ENCODE measurements around the gene VPS13C.

The VPS13C gene

DNA sequence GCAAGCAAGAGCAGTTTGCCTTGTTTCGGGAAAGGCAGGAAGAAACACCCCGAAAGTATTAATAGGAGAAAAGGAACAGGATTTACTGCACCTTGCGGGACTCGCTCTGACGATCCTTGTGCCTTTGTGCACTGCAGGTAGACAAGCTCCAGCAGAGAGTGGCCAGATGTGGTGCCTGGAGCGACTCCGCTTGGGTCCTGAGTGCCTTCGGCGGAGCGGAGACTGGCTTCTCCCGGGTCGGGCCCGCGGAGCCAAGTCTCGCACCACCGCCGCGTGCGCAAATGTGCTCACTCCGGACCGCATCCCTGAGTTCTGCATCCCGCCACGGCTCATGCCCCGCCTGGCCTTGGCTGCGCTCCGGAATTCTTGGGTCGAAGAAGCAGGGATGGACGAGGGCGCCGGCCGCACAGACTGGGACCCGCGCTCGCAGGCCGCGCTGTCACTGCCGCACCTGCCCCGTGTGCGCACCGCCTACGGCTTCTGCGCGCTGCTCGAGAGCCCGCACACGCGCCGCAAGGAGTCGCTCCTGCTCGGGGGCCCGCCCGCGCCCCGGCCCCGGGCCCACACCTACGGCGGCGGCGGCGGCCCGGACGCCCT, 7.3 kb upstream of the VPS13C start:
- POLR2A ChIA-PET (ENCODE audit: low non-redundant PET) = no interaction called here
- H3K27ac ChIP-seq = no peak overlapping the region; the same call in 1 of the 2 replicates
- CTCF ChIA-PET = interaction anchor here (1.0 to 1.6 kb wide), 2 partner anchors 10 to 180 kb away, joined by 4 read pairs; no protein-coding TSS in a partner anchor
- TF ChIP-seq, protein P1, sequence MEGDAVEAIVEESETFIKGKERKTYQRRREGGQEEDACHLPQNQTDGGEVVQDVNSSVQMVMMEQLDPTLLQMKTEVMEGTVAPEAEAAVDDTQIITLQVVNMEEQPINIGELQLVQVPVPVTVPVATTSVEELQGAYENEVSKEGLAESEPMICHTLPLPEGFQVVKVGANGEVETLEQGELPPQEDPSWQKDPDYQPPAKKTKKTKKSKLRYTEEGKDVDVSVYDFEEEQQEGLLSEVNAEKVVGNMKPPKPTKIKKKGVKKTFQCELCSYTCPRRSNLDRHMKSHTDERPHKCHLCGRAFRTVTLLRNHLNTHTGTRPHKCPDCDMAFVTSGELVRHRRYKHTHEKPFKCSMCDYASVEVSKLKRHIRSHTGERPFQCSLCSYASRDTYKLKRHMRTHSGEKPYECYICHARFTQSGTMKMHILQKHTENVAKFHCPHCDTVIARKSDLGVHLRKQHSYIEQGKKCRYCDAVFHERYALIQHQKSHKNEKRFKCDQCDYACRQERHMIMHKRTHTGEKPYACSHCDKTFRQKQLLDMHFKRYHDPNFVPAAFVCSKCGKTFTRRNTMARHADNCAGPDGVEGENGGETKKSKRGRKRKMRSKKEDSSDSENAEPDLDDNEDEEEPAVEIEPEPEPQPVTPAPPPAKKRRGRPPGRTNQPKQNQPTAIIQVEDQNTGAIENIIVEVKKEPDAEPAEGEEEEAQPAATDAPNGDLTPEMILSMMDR (conservative IDR thresholded peaks at IDR 0.05; ENCODE audit: low read depth) = peak; percentile 26; the same call in 1 of the 2 replicates
- DNase-seq (ENCODE audit: low spot score) = no peak

DNA sequence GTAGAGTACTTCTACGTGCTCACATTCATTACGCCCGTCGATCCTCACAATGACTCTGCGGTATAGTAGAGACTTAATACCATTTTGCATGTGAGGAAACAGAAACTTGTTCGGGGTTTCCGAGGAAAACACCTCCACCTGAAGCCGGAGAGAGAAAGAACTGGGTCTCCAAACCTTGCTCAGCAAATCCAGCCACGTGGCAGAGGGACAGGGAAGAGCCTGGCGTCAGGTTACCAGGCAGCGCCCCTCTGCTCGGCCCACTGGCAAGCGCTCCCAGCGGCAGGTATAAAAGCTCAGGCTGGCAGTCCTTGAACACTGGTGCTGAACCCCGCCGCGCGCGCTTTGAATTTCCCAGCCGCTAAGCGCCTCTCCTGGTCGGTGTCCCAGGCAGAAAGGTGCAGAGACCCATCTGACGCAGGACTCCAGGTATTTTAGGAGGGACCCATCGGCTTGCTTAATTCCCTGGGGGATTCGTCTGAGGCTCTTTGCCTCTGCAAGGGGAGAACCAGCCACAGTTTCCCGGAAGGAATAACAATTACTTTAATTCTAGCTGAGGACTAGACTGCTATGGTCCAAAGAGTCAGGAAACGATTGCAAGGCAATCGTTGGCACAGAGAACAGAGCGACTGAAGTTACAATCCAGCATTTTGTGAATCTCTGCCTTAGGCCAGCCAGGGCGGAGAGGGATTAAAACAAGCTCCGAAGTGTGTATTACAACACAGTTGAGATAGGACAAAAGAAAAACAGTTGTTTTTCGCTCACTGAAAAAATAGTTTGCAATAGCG, 6.6 kb upstream of the VPS13C start, which contains the start of gene C2CD4A:
TSS of gene C2CD4A (plus strand) at position 315 of the 785 bp plus-strand sequence. CDS start 637 bp downstream, outside the sequence.
- H3K27ac ChIP-seq = peak within 1 kb of the TSS; percentile 27
- ChIA-PET CTCF (interaction anchor here (0.6 to 1.6 kb wide), 3 partner anchors 15 to 1619 kb away, joined by 3 to 4 read pairs (median 4); no protein-coding TSS in a partner anchor), POLR2A (ENCODE audit: low non-redundant PET) (no interaction called here)
- DNase-seq (ENCODE audit: low spot score) = peak; percentile 57
- TF ChIP-seq, protein P1 (conservative IDR thresholded peaks at IDR 0.05; ENCODE audit: low read depth) = peak; percentile 38

DNA sequence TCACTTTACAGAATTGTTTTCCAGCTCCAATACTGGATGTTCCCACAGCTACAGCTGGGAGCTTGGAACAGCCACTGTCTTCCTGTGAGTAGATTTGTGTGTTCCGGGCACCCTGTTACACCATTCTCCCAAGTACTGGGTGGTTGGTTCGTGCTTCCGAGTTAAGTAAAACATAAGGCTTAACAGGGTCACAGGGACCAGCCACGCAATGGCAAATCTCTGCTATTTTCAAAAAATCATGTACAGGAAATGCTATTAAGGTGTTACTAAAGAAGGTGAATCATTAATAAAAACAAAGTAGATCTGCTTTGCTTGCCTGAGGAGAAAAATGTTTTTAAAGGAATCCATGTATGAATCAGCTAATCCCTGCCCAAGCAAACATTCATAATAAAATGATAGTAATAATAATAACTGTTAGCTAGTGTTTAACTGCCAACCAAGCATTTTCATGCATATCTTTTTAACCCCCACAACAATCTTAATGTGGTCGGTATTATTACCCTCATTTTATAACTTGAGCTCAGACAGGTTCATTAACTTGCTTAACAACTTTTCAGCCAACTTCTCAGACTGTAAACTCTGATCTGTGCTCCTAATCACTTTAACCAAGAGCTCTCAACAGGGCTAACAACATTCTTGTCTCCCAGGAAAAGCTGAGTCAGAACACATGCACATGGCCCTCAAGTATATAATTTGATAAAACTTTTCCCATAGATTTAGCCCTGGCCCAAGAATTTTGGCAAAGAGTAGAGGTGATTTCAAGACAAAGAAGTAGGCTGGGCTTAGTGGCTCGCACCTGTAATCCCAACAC, 3.8 kb upstream of the VPS13C start:
- peak overlapping the region; percentile 67 for H3K27ac ChIP-seq
- POLR2A ChIA-PET (ENCODE audit: low non-redundant PET) = no interaction called here
- TF ChIP-seq, protein P1 (conservative IDR thresholded peaks at IDR 0.05; ENCODE audit: low read depth) = no peak
- CTCF ChIA-PET = no interaction called here
- peak; percentile 71 for DNase-seq (ENCODE audit: low spot score)

DNA sequence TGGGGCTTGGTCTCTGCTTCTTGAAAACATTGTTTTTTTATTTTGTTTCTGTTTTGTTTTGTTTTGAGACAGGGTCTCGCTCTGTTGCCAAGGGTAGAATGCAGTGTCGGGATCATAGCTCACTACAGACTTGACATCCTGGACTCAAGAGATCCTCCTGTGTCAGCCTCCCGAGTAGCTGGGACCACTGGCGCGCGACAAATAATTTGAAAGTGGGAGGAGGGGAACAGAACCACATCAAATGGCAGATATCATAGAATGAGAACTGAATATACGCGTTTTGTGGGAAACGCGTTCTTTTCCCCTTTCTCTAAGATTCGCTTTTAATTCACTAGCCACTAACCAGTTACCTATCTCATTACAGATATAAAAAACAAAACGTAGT, 641 bp upstream of the VPS13C start:
- CTCF ChIA-PET = interaction anchor here (0.5 to 1.2 kb wide), 3 partner anchors 10 to 52 kb away, joined by 3 read pairs; no protein-coding TSS in a partner anchor
- POLR2A ChIA-PET (ENCODE audit: low non-redundant PET) = no interaction called here
- TF ChIP-seq, protein P1 (conservative IDR thresholded peaks at IDR 0.05; ENCODE audit: low read depth) = no peak
- DNase-seq (ENCODE audit: low spot score) = no peak
- H3K27ac ChIP-seq = peak overlapping the region; percentile 84

DNA sequence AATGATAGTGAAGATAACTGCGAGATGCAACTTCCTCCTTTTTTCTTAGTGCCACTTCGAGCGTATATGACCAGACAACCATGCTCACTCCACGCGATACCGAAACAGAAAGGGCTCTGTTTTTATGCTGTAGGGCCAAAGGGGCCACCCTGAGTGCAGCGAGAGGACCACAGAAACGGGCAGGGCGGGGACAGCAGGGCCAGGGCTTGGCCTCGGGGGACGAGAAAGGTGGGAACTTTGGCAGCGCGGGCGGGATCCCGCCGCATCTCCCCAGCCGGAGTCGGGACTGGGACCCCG, 483 bp downstream of the VPS13C start:
- ChIA-PET CTCF (interaction anchor here (0.5 to 1.7 kb wide), 2 partner anchors 12 to 32 kb away, joined by 3 to 5 read pairs; no protein-coding TSS in a partner anchor), POLR2A (ENCODE audit: low non-redundant PET) (no interaction called here)
- TF ChIP-seq, protein P1 (conservative IDR thresholded peaks at IDR 0.05; ENCODE audit: low read depth) = no peak
- H3K27ac ChIP-seq = peak overlapping the region; percentile 84
- no peak for DNase-seq (ENCODE audit: low spot score)

Measured in RWPE1 (cell line).